Prostate gland (tissue), 2 donors: ENCODE data around the gene EIF4A3.

ENCODE experiments used
- CTCF ChIP-seq, 4 experiments: fragments of 200-600 bp in 2 of 4; fragments of 450-650 bp in 2 of 4; sonication (generic) in 2 of 4; IDR thresholded peaks; 1 replicate in 3 of 4; 2 replicates in 1 of 4; pipeline ENCODE4 v1.5.1; 2016 to 2019; ENCODE audit warnings: antibody characterized with exemption in 4 of 4, mild to moderate bottlenecking in 2 of 4, moderate library complexity in 2 of 4
- POLR2AphosphoS5 ChIP-seq: sonication (generic); formaldehyde crosslinking; IDR thresholded peaks from one replicate; pipeline ENCODE4 v1.6.1; 2017; ENCODE audit warnings: antibody characterized with exemption

GRCh38 chr17:80173916-80174315 is 27.0 kb upstream of the EIF4A3 start:
- TF ChIP-seq CTCF (IDR thresholded peaks at IDR 0.05): no peak
- no peak for TF ChIP-seq POLR2AphosphoS5
